GM21390 (cell line): ENCODE data around the gene BSCL2.
A peak's percentile ranks its signal among the peaks of the same experiment; 100 is the strongest.
"Not testable (repeated sequence)": the region's sequence is repeated elsewhere in the genome, so short reads cannot be mapped to it uniquely, and the experiment has no call there.

ENCODE experiments used
- ATAC-seq: cut with Tn5 transposase; IDR thresholded peaks from one replicate; pipeline ENCODE4 v1.9.1; 2021; ENCODE audit not compliant: unreplicated experiment

The BSCL2 gene

GRCh38 chr11:62664405-62665074 lies 42.7 kb downstream of the BSCL2 start:
- ATAC-seq = peak; percentile 29

GRCh38 chr11:62656796-62657429 lies 50.3 kb downstream of the BSCL2 start:
- ATAC-seq = no peak

- ATAC-seq = no peak
Observed at GRCh38 chr11:62654297-62654696, 52.9 kb downstream of the BSCL2 start.

GRCh38 chr11:62652161-62653006 lies 54.8 kb downstream of the BSCL2 start:
- ATAC-seq = peak; percentile 1

- ATAC-seq = not testable (repeated sequence)
Observed at GRCh38 chr11:62650283-62650682, 56.9 kb downstream of the BSCL2 start.

GRCh38 chr11:62649486-62649885 lies 57.7 kb downstream of the BSCL2 start:
- ATAC-seq = no peak

- no peak for ATAC-seq
Observed at GRCh38 chr11:62648967-62649364, 58.3 kb downstream of the BSCL2 start.

GRCh38 chr11:62648185-62648966 lies 58.8 kb downstream of the BSCL2 start:
- ATAC-seq = no peak

GRCh38 chr11:62647609-62648005 lies 59.6 kb downstream of the BSCL2 start:
- ATAC-seq = no peak

- no peak for ATAC-seq
Observed at GRCh38 chr11:62646825-62647608, 60.2 kb downstream of the BSCL2 start.

- peak; percentile 88 for ATAC-seq
Observed at GRCh38 chr11:62645946-62646824, 61.0 kb downstream of the BSCL2 start, which contains the start of gene GANAB. Gene GANAB, minus strand, starts transcription at chr11:62646613. Its CDS starts 14 bp downstream, at chr11:62646599.

- no peak for ATAC-seq
Observed at GRCh38 chr11:62645671-62645945, 61.6 kb downstream of the BSCL2 start.

GRCh38 chr11:62644220-62644619 lies 63.0 kb downstream of the BSCL2 start:
- no peak for ATAC-seq
